GM11168 (cell line): Measurements from ENCODE around the gene KRTAP26-1.

Experiments
- in situ Hi-C: fragments of 300-500 bp; cut with MboI; formaldehyde crosslinking; loops from one replicate; pipeline ENCODE4 v1.12.0; 2022; ENCODE audit warnings: low sequenced_read_pairs; ENCODE audit not compliant: unreplicated experiment

KRTAP26-1 gene, protein sequence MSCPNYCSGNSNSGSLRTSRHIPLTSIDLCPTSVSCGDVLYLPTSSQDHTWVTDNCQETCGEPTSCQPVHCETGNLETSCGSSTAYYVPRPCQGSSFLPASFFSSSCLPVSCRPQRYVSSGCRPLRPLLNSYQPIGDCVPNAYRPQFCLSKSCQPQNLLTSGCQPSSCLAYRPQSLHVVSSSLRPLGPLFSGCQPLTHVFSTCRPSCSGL

DNA sequence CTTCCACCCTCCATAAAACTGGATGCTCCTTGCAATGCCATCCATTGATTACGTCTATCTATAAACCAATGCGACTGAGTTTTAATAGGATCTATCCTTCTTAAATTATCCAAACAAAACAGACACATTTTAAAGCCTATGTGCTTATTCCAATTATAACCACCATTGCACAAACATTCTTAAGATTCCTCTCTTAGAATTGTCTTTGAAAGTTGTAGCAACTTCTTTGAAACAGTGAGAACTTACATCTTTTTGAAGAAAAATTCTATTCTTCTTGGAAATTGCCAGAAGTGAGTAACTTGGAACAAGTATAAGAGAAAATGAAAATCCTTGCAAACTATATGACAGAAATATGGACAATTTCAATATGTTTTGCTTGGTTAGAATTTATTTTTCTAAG, at the start of gene KRTAP26-1:
KRTAP26-1 (minus strand) TSS at position 101 of the 400 bp plus-strand sequence. CDS start 280 bp downstream, outside the sequence.
- in situ Hi-C loops, result no loop called here

DNA sequence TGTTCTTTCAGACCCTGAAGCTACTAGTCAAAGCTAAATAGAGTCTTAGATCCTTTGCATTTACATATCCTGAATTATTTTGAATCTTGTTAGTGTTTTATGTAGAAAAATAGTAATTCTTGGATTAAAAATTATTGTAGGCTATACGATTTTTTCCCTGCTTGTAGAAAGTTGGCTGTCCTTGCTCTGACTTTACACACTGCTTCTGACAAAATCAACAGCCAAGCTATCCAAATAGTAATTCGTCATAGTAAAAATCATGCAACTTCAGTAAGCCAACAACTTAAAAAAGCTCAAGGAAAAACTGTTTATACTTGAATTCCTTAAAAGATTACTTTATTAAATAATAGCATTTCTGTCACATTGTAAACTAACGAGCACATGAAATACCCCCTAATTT, 35.8 kb upstream of the KRTAP26-1 start:
- in situ Hi-C loops, result no loop called here

DNA sequence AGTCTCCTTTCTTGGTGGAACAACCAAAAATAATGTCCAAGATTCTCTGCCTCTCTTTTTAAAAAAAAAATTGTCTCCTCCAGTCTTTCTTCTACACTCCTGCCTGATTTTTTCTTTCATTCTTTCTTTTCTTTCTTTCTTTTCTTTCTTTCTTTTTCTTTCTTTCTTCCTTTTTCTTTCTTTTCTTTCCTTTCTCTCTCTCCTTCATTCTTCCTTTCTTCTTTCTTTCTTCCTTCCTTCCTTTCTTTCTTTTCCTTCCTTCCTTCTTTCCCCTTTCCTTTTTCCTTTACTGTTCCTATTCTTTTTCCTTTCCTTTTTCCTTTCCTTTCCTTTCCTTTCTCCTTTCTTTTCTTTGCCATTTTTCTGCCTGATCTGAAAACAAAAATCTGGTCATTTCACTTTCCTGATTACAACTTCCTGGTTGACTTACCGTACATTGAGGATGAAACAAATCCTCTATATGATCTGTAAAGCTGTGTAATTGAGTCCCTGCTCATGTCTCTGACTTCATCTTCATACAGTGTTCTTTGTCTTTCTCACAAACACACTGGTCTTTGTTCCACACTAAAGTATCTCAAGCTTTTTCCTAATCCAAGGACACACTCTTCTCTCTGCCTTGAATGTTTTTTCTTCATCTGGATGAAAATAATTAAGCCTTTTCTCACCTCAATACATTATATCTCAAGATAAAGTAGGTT, 34.3 kb upstream of the KRTAP26-1 start:
- in situ Hi-C loops, result no loop called here

DNA sequence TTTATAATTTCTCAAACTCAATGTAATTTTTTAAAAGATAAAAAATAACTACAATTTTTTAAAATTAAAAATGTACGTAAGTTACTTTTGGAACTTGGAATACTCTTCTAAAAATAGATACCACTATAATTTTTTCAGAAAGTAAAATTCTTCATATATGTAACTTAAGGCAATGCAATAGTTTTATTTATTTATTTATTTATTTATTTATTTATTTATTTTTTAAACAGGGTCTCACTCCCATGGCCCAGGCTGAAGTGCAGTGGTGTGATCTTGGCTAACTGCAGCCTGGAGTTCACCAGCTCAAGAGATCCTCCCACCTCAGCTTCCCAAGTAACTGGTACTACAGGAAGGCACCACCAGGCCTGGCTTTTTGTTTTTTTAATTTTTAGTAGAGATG, 31.4 kb upstream of the KRTAP26-1 start:
- in situ Hi-C loops, result no loop called here

DNA sequence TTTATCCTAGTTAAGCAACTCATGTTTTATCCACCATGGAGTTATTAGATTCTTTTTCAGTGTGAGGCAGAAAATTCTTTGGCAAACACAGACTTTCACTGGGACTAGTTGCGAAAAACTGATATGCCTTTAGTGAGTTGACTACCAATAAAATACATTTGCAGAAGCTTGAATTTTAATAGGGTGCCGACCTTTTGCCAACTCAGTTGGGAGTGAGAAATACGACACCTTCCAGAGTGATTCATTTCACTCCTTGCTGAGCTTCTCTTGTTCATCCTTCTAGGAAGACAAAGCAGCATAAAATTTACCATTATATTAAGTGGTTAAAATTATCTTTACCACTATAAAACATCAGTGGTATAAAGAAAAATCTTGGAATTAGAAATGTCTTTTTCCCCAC, 29.5 kb upstream of the KRTAP26-1 start:
- in situ Hi-C loops, result no loop called here

DNA sequence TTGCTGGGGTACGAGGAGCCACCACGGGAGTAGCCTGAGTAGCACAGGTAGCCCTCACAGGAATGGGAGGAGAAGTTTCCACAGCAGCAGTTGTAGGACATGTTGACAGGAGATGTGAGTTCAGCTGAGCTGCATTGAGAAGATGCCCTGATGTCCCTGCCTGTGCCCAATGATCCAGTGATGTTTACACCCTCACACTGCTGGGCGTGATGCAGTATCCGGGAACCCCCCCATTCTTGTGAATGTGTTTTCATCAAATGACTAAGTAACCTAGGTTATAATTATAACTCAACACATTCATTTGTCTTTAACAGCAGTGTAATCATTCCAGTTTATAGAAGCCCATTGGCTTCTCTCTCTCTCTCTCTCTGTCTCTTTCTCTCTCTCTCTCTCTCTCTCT, 28.4 kb upstream of the KRTAP26-1 start, which contains the start of gene KRTAP23-1:
KRTAP23-1 (minus strand) TSS at position 101 of the 400 bp plus-strand sequence; CDS start at position 101, 0 bp downstream.
- in situ Hi-C loops, result no loop called here

DNA sequence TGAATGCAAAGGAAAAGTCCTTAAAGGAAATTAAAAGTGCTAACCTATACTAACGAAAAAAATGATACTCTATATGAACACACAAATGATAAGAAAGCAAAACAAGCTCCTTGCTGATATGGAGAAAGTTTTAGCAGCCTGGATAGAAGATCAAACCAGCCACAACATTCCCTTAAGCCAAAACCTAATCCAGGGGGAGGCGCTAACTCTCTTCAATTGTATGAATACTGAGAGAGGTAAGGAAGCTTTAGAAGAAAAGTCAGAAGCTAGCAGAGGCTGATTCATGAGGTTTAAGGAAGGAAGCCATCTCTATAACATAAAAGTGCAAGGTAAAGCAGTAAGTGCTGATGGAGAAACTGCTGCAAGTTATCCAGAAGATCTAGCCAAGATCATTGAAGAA, 24.9 kb upstream of the KRTAP26-1 start:
- in situ Hi-C loops, result no loop called here

DNA sequence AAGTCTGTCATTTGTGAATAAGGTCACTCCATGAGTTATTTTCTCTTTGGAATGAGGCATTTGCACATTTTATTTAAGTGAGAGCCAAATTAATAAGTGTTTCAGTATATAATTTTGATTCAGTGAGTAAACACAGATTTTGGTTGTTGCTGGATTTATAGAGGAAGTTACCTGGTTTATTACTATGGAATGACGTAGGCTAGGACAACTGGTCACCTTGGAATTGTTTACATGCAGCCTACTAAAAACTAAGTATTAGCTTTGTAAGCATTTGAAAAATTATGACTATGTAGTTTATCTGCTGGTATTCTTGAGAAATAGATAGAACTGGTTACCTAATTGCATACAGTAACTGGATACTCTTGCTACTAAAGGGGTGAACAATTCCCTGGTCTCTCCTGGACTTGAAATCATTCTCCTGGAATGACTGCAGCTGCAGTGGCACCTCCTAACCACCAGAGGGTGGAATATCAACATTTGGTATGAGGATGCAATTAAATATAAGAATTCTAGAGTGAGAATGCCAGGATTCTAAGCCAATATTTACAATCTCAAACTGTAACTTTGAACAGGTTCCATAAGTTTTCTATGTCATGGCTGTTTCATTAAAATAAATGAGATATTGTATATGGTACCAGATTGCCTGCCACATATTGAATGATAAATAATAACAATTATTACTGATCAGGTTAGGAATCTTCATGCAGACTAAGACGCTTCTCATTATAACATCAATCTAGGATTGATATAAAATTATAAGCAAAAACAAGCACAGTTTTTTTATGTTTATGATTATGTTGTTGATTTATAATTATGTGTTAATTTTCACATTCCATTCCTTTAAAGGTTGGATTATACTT, 20.8 kb upstream of the KRTAP26-1 start:
- in situ Hi-C loops, result no loop called here

DNA sequence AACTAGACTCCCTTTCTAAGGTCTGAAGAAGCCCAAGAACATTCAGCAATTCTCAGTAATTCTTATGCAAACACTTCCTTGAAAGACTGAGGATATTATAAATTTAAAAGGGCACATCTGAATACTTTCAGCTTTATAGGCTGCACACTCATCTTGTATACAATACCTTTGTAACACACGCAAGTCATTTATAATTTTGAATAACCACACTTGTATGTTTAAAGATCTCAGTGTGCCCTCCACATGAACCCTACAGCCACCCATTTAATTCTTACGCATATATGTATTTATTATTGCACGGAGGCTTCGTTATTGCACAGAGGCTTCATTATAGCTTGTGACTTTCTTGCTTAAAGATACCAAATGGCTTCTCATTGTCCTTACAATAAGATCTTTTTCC, 18.6 kb upstream of the KRTAP26-1 start:
- in situ Hi-C loops, result no loop called here

DNA sequence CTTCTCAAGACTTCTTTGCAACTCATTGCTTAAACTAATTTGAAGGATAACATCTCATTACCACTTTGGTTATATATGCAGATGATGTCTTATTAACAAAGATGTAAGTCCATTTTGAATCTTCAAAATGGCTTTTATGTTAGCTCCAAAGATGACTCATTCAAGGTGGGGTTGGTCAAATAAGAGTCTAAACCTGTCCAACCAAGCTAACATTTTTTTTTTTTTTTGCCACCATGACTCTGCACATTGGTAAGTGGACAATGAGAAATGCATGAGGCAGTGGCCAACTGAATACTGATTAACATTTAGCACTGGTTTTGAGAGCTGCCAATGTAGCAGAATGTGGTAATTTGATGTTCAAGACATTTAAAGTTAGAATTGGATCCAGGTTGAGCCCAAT, 17.7 kb upstream of the KRTAP26-1 start:
- in situ Hi-C loops, result no loop called here

DNA sequence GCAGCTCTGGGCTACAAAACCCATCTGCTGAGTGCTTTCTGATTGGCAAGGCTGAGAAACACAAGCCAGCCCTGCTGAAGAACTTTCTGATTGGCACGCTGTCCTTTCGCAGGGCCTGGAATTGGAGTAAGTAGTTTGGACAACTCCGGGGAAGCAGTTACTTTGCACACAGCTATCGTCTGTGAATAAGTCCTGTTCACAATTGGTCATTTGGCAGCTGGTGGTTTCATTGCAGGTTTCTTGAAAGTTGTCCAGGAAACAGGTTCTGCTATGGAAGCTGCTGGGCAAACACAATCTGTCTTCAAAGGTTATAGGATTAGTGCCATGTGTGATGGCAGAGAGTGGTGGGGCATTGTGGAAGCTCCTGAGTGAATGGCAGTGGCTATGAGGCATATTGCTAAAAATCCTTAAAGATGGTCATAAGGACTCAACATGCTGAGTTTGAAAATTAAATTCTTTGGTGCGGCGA, 17.2 kb upstream of the KRTAP26-1 start, which contains the start of gene KRTAP27-1:
KRTAP27-1 (minus strand) TSS at position 419 of the 469 bp plus-strand sequence; CDS start at position 393, 26 bp downstream.
- in situ Hi-C loops, result no loop called here

DNA sequence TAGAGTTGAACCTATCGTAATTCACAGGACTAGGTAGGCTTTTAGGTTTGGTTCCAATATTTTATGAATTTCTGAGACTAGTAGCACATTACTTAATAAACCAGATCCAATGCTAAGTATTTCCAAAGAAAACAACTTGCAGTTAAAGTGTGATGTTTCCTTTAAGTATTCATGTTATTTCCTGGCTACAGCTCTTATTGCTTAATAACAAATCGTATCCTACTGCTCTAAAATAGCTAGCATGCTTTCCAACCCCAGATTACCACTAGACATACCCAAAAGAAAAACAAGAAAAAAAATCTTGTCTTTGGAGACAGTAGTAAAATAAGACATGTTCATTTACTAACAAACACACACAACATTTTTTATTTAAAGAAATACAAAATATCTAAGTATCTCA, 16.5 kb upstream of the KRTAP26-1 start:
- in situ Hi-C loops, result no loop called here

DNA sequence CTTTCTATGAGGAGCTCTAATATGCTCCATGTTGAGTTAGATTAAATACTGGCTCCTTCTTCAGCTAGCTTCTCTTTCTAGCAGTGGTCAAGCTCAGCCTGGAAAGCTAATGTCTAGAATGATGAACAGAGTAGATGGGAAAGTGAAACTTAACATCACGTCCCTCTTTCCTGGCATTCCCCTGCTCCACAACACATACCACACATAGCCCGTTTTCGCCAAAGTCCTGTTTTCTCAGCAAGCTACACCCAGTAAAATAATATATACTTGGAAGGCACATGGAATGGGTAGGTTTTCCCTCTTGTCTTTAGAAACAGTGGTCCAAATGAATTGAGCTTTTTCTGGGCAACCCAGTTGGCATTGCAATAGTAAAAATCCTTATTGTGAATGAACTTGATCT, 13.6 kb upstream of the KRTAP26-1 start:
- in situ Hi-C loops, result no loop called here

DNA sequence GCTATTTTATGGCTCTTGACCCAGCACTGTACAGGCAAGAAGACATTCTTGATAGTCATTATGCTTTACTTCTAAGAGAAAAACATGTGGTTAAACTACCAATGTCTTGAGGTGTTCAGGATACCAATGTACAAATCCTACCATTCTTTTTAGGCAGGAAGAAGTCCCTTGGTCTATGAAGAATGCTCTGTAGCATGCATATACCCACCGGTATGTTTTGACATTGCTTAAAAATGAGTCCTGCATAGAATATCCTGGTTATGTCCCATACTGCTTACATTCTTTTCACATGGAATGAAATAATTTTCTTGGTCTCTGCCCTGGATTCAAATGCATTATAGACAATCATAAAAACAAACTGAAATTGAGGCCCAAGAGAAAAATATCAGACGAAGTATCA, 12.6 kb upstream of the KRTAP26-1 start:
- in situ Hi-C loops, result no loop called here

DNA sequence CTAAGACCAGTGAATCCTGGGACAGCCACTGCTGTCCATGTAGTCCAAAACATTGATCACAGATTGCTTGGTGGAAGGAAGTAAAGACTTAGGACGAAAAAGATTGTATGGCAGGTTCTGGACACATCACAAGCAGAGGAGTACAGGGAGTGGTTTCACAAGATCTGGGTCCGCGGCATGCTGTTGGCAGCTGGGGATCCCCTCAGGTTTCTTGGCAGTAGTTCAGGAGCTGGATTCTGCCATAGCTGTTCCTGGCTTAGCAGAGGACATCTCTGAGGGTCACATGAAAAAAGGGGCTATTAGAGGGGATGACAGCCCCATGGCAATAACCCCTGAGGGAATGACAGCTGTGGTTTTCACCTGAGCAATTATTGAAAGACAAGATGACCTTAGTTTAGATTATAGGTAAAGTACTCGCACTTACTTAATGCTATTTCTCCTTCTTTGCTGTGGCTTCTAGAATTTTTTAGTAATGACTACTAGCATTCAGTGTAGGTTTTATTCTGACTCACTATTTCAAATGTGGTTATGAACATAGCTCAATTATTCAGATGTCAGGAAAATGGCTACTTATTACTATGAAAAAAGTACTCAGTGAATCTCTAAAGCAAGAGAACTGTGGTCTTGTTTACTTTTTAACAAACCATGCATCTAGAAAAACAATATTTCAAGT, 9.2 kb upstream of the KRTAP26-1 start:
- in situ Hi-C loops, result no loop called here

DNA sequence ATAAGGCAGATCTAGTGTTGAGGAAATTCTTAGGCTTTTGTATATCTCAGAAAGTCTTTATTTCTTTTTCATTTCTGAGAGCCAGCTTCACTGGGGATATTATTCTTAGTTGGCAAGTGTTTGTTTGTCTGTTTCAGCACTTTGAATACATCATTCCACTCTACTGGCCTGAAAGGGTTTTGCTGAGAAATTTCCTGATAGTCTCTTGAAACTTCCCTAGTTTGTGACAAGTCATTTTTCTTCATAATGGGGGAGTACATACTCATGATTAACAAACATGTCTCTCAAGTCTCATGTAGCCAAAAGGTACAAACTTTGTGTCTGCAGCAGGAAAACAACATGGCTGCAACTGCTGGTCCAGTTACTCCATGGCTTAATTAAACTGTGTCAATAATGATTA, 6.3 kb upstream of the KRTAP26-1 start:
- in situ Hi-C loops, result no loop called here

DNA sequence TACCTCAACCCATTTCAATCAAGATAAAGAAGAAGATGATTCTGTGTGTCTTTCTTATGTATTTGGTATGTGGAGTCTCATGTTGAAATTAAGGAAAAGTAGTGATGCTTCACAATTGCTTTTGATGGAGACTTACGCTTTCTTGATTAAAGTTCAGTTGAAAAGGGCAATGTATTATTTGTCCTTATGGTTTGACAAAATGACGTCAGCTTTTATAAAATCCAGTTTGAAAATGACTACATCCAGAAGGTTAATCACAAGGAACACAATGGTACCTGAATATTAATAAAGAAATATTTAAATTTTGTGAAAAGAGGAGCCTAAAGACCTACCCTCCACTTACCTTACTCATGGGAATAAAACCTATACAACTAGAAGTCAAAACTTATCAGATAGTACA, 4.4 kb downstream of the KRTAP26-1 start:
- in situ Hi-C loops, result no loop called here

DNA sequence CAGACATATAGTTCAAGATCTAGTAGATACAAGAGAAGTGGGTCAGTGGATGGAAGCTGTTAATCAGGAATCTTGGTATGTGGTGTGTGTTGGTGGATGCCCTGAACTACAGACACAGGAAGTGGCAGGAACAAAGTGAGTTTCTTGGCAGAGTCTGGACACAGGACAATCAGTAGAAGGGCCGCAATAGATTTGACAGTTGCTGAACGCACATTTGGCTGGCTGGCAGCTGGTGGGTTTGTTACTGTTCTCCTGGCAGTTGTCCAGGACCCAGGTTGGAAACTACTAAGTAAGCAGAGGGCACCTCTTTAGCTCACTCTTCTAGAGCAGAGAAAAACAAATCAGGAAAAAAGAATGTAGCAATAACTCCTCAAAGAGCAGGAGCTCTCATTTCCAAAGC, 13.2 kb downstream of the KRTAP26-1 start:
- in situ Hi-C loops, result no loop called here

DNA sequence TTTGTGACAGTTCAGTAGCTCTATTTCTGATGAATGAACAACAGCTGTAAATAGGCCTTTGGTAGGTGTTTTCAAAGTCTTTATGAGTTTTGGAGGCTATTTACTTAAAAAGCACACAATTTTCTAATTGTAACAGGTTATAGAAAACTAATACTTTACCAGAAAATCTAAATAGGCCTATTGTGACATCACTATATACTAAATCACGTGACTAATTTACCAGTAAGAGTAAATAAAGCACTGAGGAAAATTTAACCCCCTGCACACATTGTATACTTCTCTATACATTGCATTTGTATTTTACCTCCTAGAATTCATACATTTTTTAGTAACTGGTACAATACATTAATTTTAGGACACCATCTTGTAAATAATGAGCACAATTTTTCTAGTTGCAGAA, 15.0 kb downstream of the KRTAP26-1 start:
- in situ Hi-C loops, result no loop called here

DNA sequence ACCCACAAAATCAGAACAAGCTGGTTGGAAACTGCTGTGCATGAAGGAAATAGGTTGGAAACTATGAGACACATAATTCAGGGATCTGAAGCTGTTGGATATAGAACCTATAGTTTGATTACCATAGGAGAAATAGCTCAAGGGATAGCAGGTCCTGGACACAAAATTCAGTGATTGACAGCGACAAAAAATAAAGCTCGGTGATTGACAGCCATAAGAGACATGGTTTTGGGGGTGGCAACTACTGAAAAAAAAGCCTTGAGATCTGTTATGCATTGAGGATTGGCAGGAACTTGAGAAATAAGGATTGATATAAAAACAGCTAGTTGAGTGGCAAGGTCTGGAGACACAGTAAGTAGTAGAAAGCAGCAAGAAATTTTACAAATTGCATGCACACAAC, 30.9 kb downstream of the KRTAP26-1 start, which contains the start of gene KRTAP25-1:
KRTAP25-1 (minus strand) TSS at position 300 of the 400 bp plus-strand sequence; CDS start at position 276, 24 bp downstream.
- in situ Hi-C loops, result no loop called here
